GM18502 (cell line): Measurements from ENCODE around the gene SCAP.
"Not testable (repeated sequence)": the region's sequence is repeated elsewhere in the genome, so short reads cannot be mapped to it uniquely, and the experiment has no call there.

Source experiments
- ATAC-seq: cut with Tn5 transposase; IDR thresholded peaks from one replicate; pipeline ENCODE4 v1.9.1; 2021; ENCODE audit warnings: mild to moderate bottlenecking; ENCODE audit not compliant: unreplicated experiment, poor library complexity

The SCAP gene

GRCh38 chr3:47370887-47371697, 104.6 kb downstream of the SCAP start:
- ATAC-seq, result no peak

GRCh38 chr3:47370020-47370419, 105.7 kb downstream of the SCAP start:
- not testable (repeated sequence) for ATAC-seq

GRCh38 chr3:47367631-47368030, 108.1 kb downstream of the SCAP start:
- no peak for ATAC-seq

- ATAC-seq, result no peak
Observed at GRCh38 chr3:47366833-47367232, 108.9 kb downstream of the SCAP start.

- no peak for ATAC-seq
Observed at GRCh38 chr3:47365213-47366153, 110.3 kb downstream of the SCAP start.
